Measurements from ENCODE around the gene GUCA1A.
"Not testable (repeated sequence)": the region's sequence is repeated elsewhere in the genome, so short reads cannot be mapped to it uniquely, and the experiment has no call there.

Gene GUCA1A

DNA sequence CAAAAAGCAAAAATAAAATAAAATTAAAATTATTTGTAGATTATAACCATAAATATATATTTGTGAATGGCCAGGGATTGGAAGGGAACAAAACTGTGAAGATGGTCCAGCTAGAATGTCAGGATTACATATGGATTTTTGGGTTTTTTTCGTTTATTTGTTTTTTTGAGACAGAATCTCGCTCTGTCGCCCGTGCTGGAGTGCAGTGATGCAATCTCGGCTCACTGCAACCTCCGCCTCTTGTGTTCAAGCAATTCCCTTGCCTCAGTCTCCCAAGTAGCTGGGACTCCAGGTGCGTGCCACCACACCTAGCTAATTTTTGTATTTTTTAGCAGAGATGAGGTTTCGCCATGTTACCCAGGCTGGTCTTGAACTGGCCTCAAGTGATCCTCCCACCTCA is 22.9 kb upstream of the GUCA1A start:
- DNase-seq (ENCODE audit: low read depth), result no peak
- H3K4me3 ChIP-seq (ENCODE audit: low read depth, low read length), result no peak overlapping the region
- TF ChIP-seq MYC (IDR thresholded peaks at IDR 0.05; ENCODE audit: low read depth, low read length) (no peak), POLR2A (IDR thresholded peaks at IDR 0.05; ENCODE audit: extremely low read depth, insufficient read length) (no peak)
- TF ChIP-seq, protein P1, sequence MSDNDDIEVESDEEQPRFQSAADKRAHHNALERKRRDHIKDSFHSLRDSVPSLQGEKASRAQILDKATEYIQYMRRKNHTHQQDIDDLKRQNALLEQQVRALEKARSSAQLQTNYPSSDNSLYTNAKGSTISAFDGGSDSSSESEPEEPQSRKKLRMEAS (IDR thresholded peaks at IDR 0.05; ENCODE audit: low read depth, low read length), result no peak
- TF ChIP-seq, protein P2, sequence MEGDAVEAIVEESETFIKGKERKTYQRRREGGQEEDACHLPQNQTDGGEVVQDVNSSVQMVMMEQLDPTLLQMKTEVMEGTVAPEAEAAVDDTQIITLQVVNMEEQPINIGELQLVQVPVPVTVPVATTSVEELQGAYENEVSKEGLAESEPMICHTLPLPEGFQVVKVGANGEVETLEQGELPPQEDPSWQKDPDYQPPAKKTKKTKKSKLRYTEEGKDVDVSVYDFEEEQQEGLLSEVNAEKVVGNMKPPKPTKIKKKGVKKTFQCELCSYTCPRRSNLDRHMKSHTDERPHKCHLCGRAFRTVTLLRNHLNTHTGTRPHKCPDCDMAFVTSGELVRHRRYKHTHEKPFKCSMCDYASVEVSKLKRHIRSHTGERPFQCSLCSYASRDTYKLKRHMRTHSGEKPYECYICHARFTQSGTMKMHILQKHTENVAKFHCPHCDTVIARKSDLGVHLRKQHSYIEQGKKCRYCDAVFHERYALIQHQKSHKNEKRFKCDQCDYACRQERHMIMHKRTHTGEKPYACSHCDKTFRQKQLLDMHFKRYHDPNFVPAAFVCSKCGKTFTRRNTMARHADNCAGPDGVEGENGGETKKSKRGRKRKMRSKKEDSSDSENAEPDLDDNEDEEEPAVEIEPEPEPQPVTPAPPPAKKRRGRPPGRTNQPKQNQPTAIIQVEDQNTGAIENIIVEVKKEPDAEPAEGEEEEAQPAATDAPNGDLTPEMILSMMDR (IDR thresholded peaks at IDR 0.05; ENCODE audit: low read depth, low read length), result no peak

DNA sequence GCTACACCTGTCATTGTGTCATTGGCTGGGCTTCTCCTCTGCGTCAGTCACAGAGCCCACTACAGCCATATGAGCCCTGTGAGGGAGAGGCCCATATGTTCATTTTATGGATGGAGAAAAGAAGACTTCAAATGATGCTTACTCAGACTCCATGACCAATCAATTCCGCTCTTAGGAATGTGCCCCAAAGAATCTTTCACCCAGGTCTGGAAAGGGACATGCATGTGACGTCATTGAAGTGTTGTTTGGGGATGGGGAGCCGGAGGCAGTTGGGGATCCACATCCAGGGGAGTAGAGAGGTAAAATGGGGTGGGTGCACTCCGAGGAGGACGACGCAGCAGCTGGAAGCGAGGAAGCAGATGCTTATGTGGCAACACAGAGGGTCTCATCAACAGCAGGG is 21.1 kb upstream of the GUCA1A start:
- TF ChIP-seq, protein P2 (IDR thresholded peaks at IDR 0.05; ENCODE audit: low read depth, low read length), result no peak
- TF ChIP-seq, protein P1 (IDR thresholded peaks at IDR 0.05; ENCODE audit: low read depth, low read length), result no peak
- TF ChIP-seq MYC (IDR thresholded peaks at IDR 0.05; ENCODE audit: low read depth, low read length) (no peak), POLR2A (IDR thresholded peaks at IDR 0.05; ENCODE audit: extremely low read depth, insufficient read length) (no peak)
- no peak for DNase-seq (ENCODE audit: low read depth)
- no peak overlapping the region for H3K4me3 ChIP-seq (ENCODE audit: low read depth, low read length)

DNA sequence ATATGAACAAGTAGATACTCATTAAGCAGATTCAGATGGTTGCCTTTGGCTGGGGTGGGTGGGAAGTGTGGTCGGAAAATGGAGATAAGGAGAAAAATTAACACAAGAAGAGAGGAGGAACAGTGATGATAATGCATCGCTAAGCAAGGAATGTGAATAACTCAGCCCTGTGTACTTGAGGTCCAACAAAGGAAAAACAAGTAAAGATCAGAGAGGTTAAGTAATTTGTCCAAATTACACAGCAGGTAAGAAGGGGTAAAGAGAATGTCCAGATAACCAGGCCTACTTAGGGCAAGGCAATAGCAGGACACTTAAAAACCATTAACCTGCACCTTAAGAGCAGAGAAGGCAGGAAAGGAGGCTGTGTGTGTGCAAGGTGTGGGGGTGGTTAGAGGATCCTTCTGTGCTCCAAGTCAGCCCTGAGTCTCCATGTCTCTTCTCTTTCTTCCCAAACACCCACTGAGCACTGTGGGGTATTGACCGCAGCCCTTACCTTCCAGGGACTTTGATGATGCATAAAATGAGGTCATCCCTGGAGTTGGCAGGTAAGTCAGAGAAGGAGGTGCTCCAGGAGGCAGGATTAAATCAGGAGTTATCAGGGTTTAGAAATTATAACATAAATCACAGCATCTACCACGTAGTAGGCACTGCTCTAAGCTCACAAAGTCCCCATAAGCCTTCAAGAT is 20.5 kb upstream of the GUCA1A start:
- not testable (repeated sequence) for DNase-seq (ENCODE audit: low read depth); H3K4me3 ChIP-seq (ENCODE audit: low read depth, low read length)

DNA sequence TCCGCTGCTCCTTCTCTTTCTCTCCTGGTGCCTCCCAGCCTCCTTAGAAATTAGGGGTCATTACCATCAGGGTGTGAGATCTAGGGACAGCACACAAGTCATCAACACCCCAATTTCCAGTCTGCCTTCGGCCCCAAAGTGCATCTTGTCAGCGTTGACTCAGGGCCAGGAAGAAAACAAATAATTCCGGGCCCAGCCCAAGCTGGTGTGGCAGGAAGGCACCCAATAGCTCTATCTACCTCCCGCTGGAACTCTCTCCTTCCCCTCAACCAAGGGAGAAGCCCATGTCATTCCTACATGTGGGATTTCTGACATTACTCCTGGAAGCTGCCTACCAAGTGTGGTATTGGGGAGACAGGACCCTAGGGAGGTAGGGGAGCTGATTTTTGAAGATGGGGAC is 19.2 kb upstream of the GUCA1A start:
- DNase-seq (ENCODE audit: low read depth), result no peak
- H3K4me3 ChIP-seq (ENCODE audit: low read depth, low read length), result no peak overlapping the region
- TF ChIP-seq, protein P1 (IDR thresholded peaks at IDR 0.05; ENCODE audit: low read depth, low read length), result no peak
- no peak for TF ChIP-seq MYC (IDR thresholded peaks at IDR 0.05; ENCODE audit: low read depth, low read length)
- no peak for TF ChIP-seq POLR2A (IDR thresholded peaks at IDR 0.05; ENCODE audit: extremely low read depth, insufficient read length)
- TF ChIP-seq, protein P2 (IDR thresholded peaks at IDR 0.05; ENCODE audit: low read depth, low read length), result no peak

GRCh38 chr6:42154461-42155209 is 18.5 kb upstream of the GUCA1A start:
- no peak overlapping the region for H3K4me3 ChIP-seq (ENCODE audit: low read depth, low read length)
- no peak for DNase-seq (ENCODE audit: low read depth)
- TF ChIP-seq POLR2A (IDR thresholded peaks at IDR 0.05; ENCODE audit: extremely low read depth, insufficient read length), result no peak
- TF ChIP-seq, protein P2 (IDR thresholded peaks at IDR 0.05; ENCODE audit: low read depth, low read length), result no peak
- TF ChIP-seq, protein P1 (IDR thresholded peaks at IDR 0.05; ENCODE audit: low read depth, low read length), result no peak

DNA sequence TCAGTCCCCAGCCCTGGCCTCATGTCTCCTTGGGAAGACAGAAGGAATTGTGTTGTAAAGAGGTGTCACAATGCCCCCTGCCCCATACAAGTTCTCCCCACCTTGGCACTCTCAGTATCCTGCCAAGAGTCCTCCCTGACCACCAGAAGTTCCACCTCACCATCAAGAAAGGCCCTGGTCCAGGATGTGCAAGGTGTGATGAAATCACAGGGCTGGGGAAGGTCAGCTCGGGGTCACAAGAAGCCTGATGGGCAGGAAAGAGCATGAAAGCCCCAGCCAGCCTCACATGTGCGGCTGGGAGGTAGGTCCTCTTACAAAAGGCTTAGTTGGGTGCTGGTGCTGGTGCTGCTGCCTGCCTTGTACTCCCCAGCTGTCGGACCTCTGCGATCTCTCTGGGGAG is 17.9 kb upstream of the GUCA1A start:
- DNase-seq (ENCODE audit: low read depth), result no peak
- H3K4me3 ChIP-seq (ENCODE audit: low read depth, low read length), result no peak overlapping the region
- TF ChIP-seq POLR2A (IDR thresholded peaks at IDR 0.05; ENCODE audit: extremely low read depth, insufficient read length) (no peak), MYC (IDR thresholded peaks at IDR 0.05; ENCODE audit: low read depth, low read length) (no peak)
- TF ChIP-seq, protein P2 (IDR thresholded peaks at IDR 0.05; ENCODE audit: low read depth, low read length), result no peak
- TF ChIP-seq, protein P1 (IDR thresholded peaks at IDR 0.05; ENCODE audit: low read depth, low read length), result no peak
